Prostate gland (tissue), 2 donors: ENCODE results near the gene GATA5. TPM values are rescaled to one million over a fixed set of nuclear protein-coding genes. Genes with fewer than 3 reads are reported as not detected.

Experiments used
- DNase-seq: peaks from one replicate; pipeline ENCODE4 v3.0.0-alpha.2; 2019; ENCODE audit warnings: low spot score
- H3K27ac ChIP-seq, 2 donors: fragments of 200-600 bp; sonication (generic); 2 replicates each; pipeline ENCODE4 v1.5.1; 2017 to 2019
- H3K27me3 ChIP-seq: fragments of 200-600 bp; sonication (generic); replicated peaks from 2 replicates; pipeline ENCODE4 v1.5.1; 2019; ENCODE audit not compliant: insufficient read depth
- H3K36me3 ChIP-seq, 2 donors: fragments of 200-600 bp; sonication (generic); 1 replicate in 1 of 2; 2 replicates in 1 of 2; pipeline versions ENCODE4 v1.5.1 to v1.8.1; 2017 to 2019
- H3K4me1 ChIP-seq: fragments of 200-600 bp; sonication (generic); replicated peaks from 2 replicates; pipeline ENCODE4 v1.5.1; 2019
- H3K4me3 ChIP-seq, 2 donors: fragments of 200-600 bp; sonication (generic); 2 replicates each; pipeline ENCODE4 v1.5.1; 2017 to 2019
- H3K9me3 ChIP-seq: fragments of 200-600 bp; sonication (generic); 2 replicates; pipeline ENCODE4 v1.5.1; 2017
- POLR2A ChIP-seq: fragments of 450-650 bp; IDR thresholded peaks from one replicate; pipeline ENCODE4 v1.6.1; 2016; ENCODE audit warnings: antibody characterized with exemption, mild to moderate bottlenecking
- POLR2AphosphoS5 ChIP-seq: sonication (generic); formaldehyde crosslinking; IDR thresholded peaks from one replicate; pipeline ENCODE4 v1.6.1; 2017; ENCODE audit warnings: antibody characterized with exemption
- WGBS: methylation state at CpG from one replicate; pipeline ENCODE4 v1.1.5; 2018; 5-methylcytosine and 5-hydroxymethylcytosine counted together
- intact Hi-C: fragments of 100-400 bp; cut with DNase I; formaldehyde crosslinking; loops from one replicate; pipeline ENCODE4 v1.14.2; 2022
- total RNA-seq, 2 donors: library from RNA; depleted of rRNA; stranded (reverse); fragments of >200 nt; gene quantifications; one replicate each; pipeline ENCODE4 v1.1.0, GENCODE V29; 2016
- TF ChIP-seq, protein P1 (sequence below), 4 experiments: fragments of 200-600 bp in 2 of 4; fragments of 450-650 bp in 2 of 4; sonication (generic) in 2 of 4; IDR thresholded peaks; 1 replicate in 3 of 4; 2 replicates in 1 of 4; pipeline ENCODE4 v1.5.1; 2016 to 2019; ENCODE audit warnings: antibody characterized with exemption in 4 of 4, mild to moderate bottlenecking in 2 of 4, moderate library complexity in 2 of 4

The GATA5 gene
- total RNA-seq, 2 donors from 2014 or later: 1.3 to 53.7 TPM

GRCh38 chr20:62505337-62506045, 29.7 kb upstream of the GATA5 start:
- intact Hi-C loops: loop anchor here (10.0 kb wide), 1 partner anchor 299 kb away; the partner anchor contains the start of gene OGFR
- WGBS: 80% methylated on average over 24 of the region's 24 CpGs
- no peak overlapping the region for H3K4me3 ChIP-seq
- H3K27me3 ChIP-seq: no peaks in the 10 kb centered on the region
- DNase-seq: no peak
- no peaks in the 10 kb centered on the region for H3K4me1 ChIP-seq
- TF ChIP-seq POLR2AphosphoS5: no peak
- TF ChIP-seq POLR2A: no peak
- TF ChIP-seq, protein P1, sequence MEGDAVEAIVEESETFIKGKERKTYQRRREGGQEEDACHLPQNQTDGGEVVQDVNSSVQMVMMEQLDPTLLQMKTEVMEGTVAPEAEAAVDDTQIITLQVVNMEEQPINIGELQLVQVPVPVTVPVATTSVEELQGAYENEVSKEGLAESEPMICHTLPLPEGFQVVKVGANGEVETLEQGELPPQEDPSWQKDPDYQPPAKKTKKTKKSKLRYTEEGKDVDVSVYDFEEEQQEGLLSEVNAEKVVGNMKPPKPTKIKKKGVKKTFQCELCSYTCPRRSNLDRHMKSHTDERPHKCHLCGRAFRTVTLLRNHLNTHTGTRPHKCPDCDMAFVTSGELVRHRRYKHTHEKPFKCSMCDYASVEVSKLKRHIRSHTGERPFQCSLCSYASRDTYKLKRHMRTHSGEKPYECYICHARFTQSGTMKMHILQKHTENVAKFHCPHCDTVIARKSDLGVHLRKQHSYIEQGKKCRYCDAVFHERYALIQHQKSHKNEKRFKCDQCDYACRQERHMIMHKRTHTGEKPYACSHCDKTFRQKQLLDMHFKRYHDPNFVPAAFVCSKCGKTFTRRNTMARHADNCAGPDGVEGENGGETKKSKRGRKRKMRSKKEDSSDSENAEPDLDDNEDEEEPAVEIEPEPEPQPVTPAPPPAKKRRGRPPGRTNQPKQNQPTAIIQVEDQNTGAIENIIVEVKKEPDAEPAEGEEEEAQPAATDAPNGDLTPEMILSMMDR (IDR thresholded peaks at IDR 0.05): no peak
- no peaks in the 10 kb centered on the region for H3K36me3 ChIP-seq
- H3K9me3 ChIP-seq: no peaks in the 10 kb centered on the region
- H3K27ac ChIP-seq: no peak overlapping the region

DNA sequence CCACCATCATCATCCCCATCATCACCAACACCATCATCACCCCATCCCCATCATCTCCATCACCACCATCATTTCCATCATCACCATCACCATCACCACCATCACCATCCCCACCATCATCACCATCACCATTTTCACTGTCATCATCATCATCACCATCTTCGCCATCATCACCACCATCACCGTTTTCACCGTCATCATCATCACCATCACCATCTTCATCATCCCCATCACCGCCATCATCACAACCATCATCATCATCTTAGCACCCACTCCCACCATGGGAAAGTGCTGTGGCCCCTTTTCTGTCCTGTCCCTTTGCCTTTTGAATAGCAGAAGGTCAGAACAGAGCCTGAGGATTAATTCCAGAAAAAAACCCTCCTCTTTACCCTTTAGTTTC, 28.5 kb upstream of the GATA5 start:
- H3K9me3 ChIP-seq: no peaks in the 10 kb centered on the region
- 94% methylated on average over 4 of the region's 4 CpGs for WGBS
- no peak for DNase-seq
- H3K4me1 ChIP-seq: no peaks in the 10 kb centered on the region
- no peak overlapping the region for H3K27ac ChIP-seq
- TF ChIP-seq, protein P1 (IDR thresholded peaks at IDR 0.05): no peak
- no peak for TF ChIP-seq POLR2AphosphoS5
- TF ChIP-seq POLR2A: no peak
- H3K4me3 ChIP-seq: no peak overlapping the region
- intact Hi-C loops: loop anchor here (10.0 kb wide), 1 partner anchor 300 kb away; the partner anchor contains the start of gene OGFR
- no peaks in the 10 kb centered on the region for H3K27me3 ChIP-seq
- no peaks in the 10 kb centered on the region for H3K36me3 ChIP-seq

- H3K9me3 ChIP-seq: no peaks in the 10 kb centered on the region
- TF ChIP-seq POLR2AphosphoS5: no peak
- TF ChIP-seq, protein P1 (IDR thresholded peaks at IDR 0.05): no peak
- TF ChIP-seq POLR2A: no peak
- no peak for DNase-seq
- H3K36me3 ChIP-seq: no peaks in the 10 kb centered on the region
- H3K27me3 ChIP-seq: no peaks in the 10 kb centered on the region
- H3K27ac ChIP-seq: no peak overlapping the region
- intact Hi-C loops: loop anchor here (10.0 kb wide), 1 partner anchor 301 kb away; the partner anchor contains the start of gene OGFR
- no peak overlapping the region for H3K4me3 ChIP-seq
- 52% methylated on average over 13 of the region's 18 CpGs for whole genome bisulfite sequencing
- no peaks in the 10 kb centered on the region for H3K4me1 ChIP-seq
Observed at GRCh38 chr20:62503401-62504178, 27.8 kb upstream of the GATA5 start.

- no peak overlapping the region for H3K27ac ChIP-seq
- intact Hi-C loops: loop anchor here (10.0 kb wide), 1 partner anchor 302 kb away; the partner anchor contains the start of gene OGFR
- WGBS: 86% methylated on average over 16 of the region's 16 CpGs
- no peak overlapping the region for H3K4me3 ChIP-seq
- H3K4me1 ChIP-seq: no peaks in the 10 kb centered on the region
- H3K9me3 ChIP-seq: no peaks in the 10 kb centered on the region
- H3K27me3 ChIP-seq: no peaks in the 10 kb centered on the region
- H3K36me3 ChIP-seq: no peaks in the 10 kb centered on the region
- TF ChIP-seq POLR2A: no peak
- TF ChIP-seq POLR2AphosphoS5: no peak
- TF ChIP-seq, protein P1 (IDR thresholded peaks at IDR 0.05): no peak
- no peak for DNase-seq
Observed at GRCh38 chr20:62502496-62503095, 26.8 kb upstream of the GATA5 start.
